Activated CD4-positive, alpha-beta T cell treated with anti-CD3 and anti-CD28 coated beads for 36 hours (primary cell): Measurements from ENCODE around the gene RNASE13. TPM values are rescaled to one million over a fixed set of nuclear protein-coding genes. Genes with fewer than 3 reads are reported as not detected.
"Not testable (repeated sequence)": the region's sequence is repeated elsewhere in the genome, so short reads cannot be mapped to it uniquely, and the experiment has no call there.

Source experiments
- ATAC-seq: fragments of 200-7000 bp; cut with Tn5 transposase; one replicate; pipeline ENCODE4 v1.10.0; 2021; ENCODE audit warnings: mild to moderate bottlenecking, moderate library complexity
- CTCF ChIA-PET: fragments of 350-600 bp; sonication (Branson Sonifier 250); formaldehyde crosslinking; loops from one replicate; lab custom pipeline; 2021; ENCODE audit warnings: antibody characterized with exemption; lab: Charles Lee
- POLR2A ChIA-PET: fragments of 350-600 bp; sonication (Branson Sonifier 250); formaldehyde crosslinking; loops from one replicate; lab custom pipeline; 2021; ENCODE audit warnings: antibody characterized with exemption, inconsistent platforms; lab: Charles Lee
- DNase-seq: peaks from one replicate; pipeline ENCODE4 v3.0.0-alpha.2; 2020
- H3K27ac Mint-ChIP-seq: one replicate; pipeline ENCODE4 v1.8.0; 2021; ENCODE audit warnings: mixed read lengths
- H3K27me3 Mint-ChIP-seq: one replicate; pipeline ENCODE4 v1.8.0; 2021; ENCODE audit warnings: mixed read lengths
- H3K36me3 Mint-ChIP-seq: one replicate; pipeline ENCODE4 v1.8.0; 2021; ENCODE audit warnings: low read depth, mixed read lengths
- H3K4me1 Mint-ChIP-seq: one replicate; pipeline ENCODE4 v1.8.0; 2021; ENCODE audit warnings: mixed read lengths
- H3K4me3 Mint-ChIP-seq: one replicate; pipeline ENCODE4 v1.8.0; 2021; ENCODE audit warnings: mild to moderate bottlenecking, moderate library complexity, mixed read lengths
- H3K9me3 Mint-ChIP-seq: one replicate; pipeline ENCODE4 v1.8.0; 2021; ENCODE audit warnings: low read depth, mixed read lengths
- intact Hi-C, 2 experiments: fragments of 100-400 bp; cut with DNase I in 1 of 2; cut with micrococcal nuclease in 1 of 2; formaldehyde crosslinking; loops; one replicate each; pipeline versions ENCODE4 v1.14.2 to v1.15.1; 2022 to 2024; cut with DNase I, micrococcal nuclease
- total RNA-seq, 2 experiments: library from RNA; stranded (reverse); gene quantifications; one replicate each; pipeline ENCODE4 v1.2.3, GENCODE V29; 2021

RNASE13 gene
- total RNA-seq, 2 experiments from 2014 or later = not detected

- no peaks in the 10 kb centered on the region for H3K36me3 Mint-ChIP-seq
- H3K4me1 Mint-ChIP-seq = peaks cover 6% of the 10 kb centered on the region
- H3K27ac Mint-ChIP-seq = no peak overlapping the region
- ATAC-seq (no peak), DNase-seq (no peak)
- ChIA-PET POLR2A (no interaction called here), CTCF (interaction anchor here (0.7 to 13.8 kb wide), 6 partner anchors 13 to 287 kb away, joined by 3 to 183 read pairs (median 8); no protein-coding TSS in a partner anchor)
- intact Hi-C loops = loop anchor here in 1 of 2 experiments (10.0 kb wide), 1 partner anchor 536 kb away; no protein-coding TSS in a partner anchor
- H3K27me3 Mint-ChIP-seq = peaks cover 2% of the 10 kb centered on the region
- H3K4me3 Mint-ChIP-seq = no peak overlapping the region
- no peaks in the 10 kb centered on the region for H3K9me3 Mint-ChIP-seq
Measured at GRCh38 chr14:21018781-21019180, 15.8 kb downstream of the RNASE13 start.

DNA sequence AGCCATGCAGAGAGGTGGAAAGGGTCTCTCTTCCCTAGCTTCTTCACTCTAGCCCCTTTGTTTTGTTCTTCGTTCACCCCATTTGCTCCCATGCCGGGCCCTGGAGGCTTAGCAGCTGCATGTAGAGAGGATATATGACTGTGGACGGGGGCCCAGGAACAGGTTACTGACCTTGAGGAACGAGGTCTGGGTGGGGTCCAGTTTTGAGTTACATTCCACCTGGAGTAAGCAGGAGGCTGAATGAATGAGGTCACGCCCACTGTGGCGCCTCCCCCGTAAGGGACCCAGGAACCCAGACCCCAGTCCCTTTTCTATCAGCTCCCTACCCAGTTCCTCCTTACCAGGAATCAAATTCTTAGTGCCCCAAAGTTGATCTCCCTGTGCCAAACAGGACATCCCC lies 16.3 kb downstream of the RNASE13 start:
- intact Hi-C loops = loop anchor here in 1 of 2 experiments (10.0 kb wide), 1 partner anchor 537 kb away; no protein-coding TSS in a partner anchor
- H3K27me3 Mint-ChIP-seq = peaks cover 2% of the 10 kb centered on the region
- no peak overlapping the region for H3K27ac Mint-ChIP-seq
- no peaks in the 10 kb centered on the region for H3K36me3 Mint-ChIP-seq
- H3K4me3 Mint-ChIP-seq = no peak overlapping the region
- ATAC-seq (no peak), DNase-seq (no peak)
- H3K4me1 Mint-ChIP-seq = peaks cover 3% of the 10 kb centered on the region
- no peaks in the 10 kb centered on the region for H3K9me3 Mint-ChIP-seq
- ChIA-PET POLR2A (no interaction called here), CTCF (interaction anchor here (0.7 to 13.8 kb wide), 5 partner anchors 13 to 86 kb away, joined by 3 to 183 read pairs (median 12); no protein-coding TSS in a partner anchor)

DNA sequence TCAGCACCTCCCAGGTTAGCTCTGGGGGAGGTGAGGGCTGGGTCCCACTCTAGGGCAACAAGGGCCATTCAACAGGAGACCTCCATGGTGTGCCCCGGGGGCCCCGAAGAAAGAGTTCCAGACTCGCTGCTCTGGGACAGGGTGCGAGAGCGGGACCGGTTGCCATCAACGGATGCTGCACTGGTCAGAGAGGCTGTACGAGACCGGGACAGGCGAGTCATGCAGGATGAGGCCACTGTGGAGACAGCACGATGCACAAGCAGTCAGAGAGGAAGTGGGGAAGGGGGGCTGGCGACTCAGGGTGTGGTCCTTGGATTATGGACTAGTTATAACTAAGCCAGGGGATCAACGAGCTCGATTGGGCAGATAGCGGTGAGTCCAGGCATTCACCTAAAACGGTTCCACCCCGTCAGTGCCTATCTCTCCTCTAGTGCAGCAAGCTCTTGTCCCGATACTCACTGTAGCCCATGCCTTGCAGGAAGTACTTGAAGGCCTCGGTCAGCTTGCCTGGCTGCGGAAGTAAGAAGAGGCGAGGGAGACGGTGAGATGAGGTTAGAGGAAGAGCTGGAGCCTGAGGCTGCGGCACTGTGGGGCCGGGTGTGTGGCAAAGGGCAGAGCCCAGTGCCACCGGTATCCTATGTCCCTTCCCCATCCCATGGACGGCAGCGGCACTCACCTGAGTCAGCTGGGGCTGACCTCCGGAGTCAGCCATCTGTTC lies 16.9 kb downstream of the RNASE13 start:
- no peaks in the 10 kb centered on the region for H3K9me3 Mint-ChIP-seq
- no peaks in the 10 kb centered on the region for H3K4me1 Mint-ChIP-seq
- intact Hi-C loops = loop anchor here in 1 of 2 experiments (10.0 kb wide), 1 partner anchor 537 kb away; no protein-coding TSS in a partner anchor
- no peaks in the 10 kb centered on the region for H3K36me3 Mint-ChIP-seq
- H3K27ac Mint-ChIP-seq = no peak overlapping the region
- ChIA-PET CTCF (interaction anchor here (0.8 to 13.8 kb wide), 8 partner anchors 18 to 92 kb away, joined by 3 to 183 read pairs (median 8); no protein-coding TSS in a partner anchor), POLR2A (no interaction called here)
- ATAC-seq (no peak), DNase-seq (no peak)
- no peak overlapping the region for H3K4me3 Mint-ChIP-seq
- peaks cover 4% of the 10 kb centered on the region for H3K27me3 Mint-ChIP-seq

- no peaks in the 10 kb centered on the region for H3K36me3 Mint-ChIP-seq
- H3K4me3 Mint-ChIP-seq = no peak overlapping the region
- ATAC-seq = no peak
- H3K9me3 Mint-ChIP-seq = no peaks in the 10 kb centered on the region
- H3K27ac Mint-ChIP-seq = no peak overlapping the region
- DNase-seq = no peak
- no peaks in the 10 kb centered on the region for H3K4me1 Mint-ChIP-seq
- POLR2A ChIA-PET = interaction anchor here (0.6 to 2.6 kb wide), 2 partner anchors 29 to 88 kb away, joined by 4 to 14 read pairs; no protein-coding TSS in a partner anchor
- peaks cover 12% of the 10 kb centered on the region for H3K27me3 Mint-ChIP-seq
- CTCF ChIA-PET = interaction anchor here (0.6 to 13.8 kb wide), 19 partner anchors 11 to 93 kb away, joined by 3 to 183 read pairs (median 17); partner anchors contain the start of genes SLC39A2 and TPPP2
- intact Hi-C loops = loop anchor here in 1 of 2 experiments (10.0 kb wide), 1 partner anchor 538 kb away; no protein-coding TSS in a partner anchor
Measured at GRCh38 chr14:21016413-21017190, 18.0 kb downstream of the RNASE13 start.

DNA sequence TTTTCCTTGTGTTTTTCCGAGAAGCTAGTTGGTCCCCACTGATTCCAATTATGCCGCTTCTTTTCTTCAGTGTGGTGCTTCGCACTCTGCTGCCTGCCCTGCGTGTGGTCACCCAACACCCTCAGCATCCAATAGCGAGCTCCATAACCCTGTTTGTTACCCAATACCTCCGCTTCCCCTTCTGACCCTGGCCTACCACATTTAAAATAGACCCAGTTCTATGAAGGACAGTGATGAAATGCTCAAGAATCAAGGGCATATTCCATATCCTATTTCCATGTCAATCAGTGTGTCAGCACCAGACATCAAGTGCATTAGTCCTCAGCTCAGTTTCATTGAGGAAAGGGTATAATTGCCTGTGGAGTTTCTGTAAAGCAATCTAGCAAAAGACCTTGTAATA lies 19.3 kb downstream of the RNASE13 start:
- POLR2A ChIA-PET = interaction anchor here (0.7 to 2.6 kb wide), 2 partner anchors 89 to 229 kb away, joined by 3 to 14 read pairs; no protein-coding TSS in a partner anchor
- H3K27ac Mint-ChIP-seq = no peak overlapping the region
- no peaks in the 10 kb centered on the region for H3K4me1 Mint-ChIP-seq
- CTCF ChIA-PET = interaction anchor here (0.6 to 13.8 kb wide), 46 partner anchors 9 to 1941 kb away, joined by 3 to 183 read pairs (median 6); partner anchors contain the start of genes ARHGEF40, HAUS4, METTL17 and NDRG2
- intact Hi-C loops = loop anchor here (1.0 to 10.0 kb wide), 2 partner anchors 21 to 539 kb away; no protein-coding TSS in a partner anchor
- peaks cover 15% of the 10 kb centered on the region for H3K27me3 Mint-ChIP-seq
- H3K36me3 Mint-ChIP-seq = no peaks in the 10 kb centered on the region
- ATAC-seq = no peak
- H3K9me3 Mint-ChIP-seq = no peaks in the 10 kb centered on the region
- DNase-seq = no peak
- H3K4me3 Mint-ChIP-seq = no peak overlapping the region

GRCh38 chr14:21014761-21015190 lies 19.8 kb downstream of the RNASE13 start:
- H3K4me1 Mint-ChIP-seq = no peaks in the 10 kb centered on the region
- POLR2A ChIA-PET = interaction anchor here (0.6 to 2.6 kb wide), 4 partner anchors 25 to 1789 kb away, joined by 3 to 14 read pairs (median 5); no protein-coding TSS in a partner anchor
- H3K9me3 Mint-ChIP-seq = no peaks in the 10 kb centered on the region
- H3K4me3 Mint-ChIP-seq = no peak overlapping the region
- no peak overlapping the region for H3K27ac Mint-ChIP-seq
- peaks cover 15% of the 10 kb centered on the region for H3K27me3 Mint-ChIP-seq
- peak; percentile 87 for ATAC-seq
- DNase-seq = peak; percentile 87
- no peaks in the 10 kb centered on the region for H3K36me3 Mint-ChIP-seq
- intact Hi-C loops = loop anchor here (1.0 to 10.0 kb wide), 5 partner anchors 22 to 540 kb away; no protein-coding TSS in a partner anchor
- CTCF ChIA-PET = interaction anchor here (0.6 to 13.8 kb wide), 50 partner anchors 9 to 467 kb away, joined by 3 to 183 read pairs (median 6); partner anchors contain the start of genes ARHGEF40, METTL17, NDRG2 and RNASE13

DNA sequence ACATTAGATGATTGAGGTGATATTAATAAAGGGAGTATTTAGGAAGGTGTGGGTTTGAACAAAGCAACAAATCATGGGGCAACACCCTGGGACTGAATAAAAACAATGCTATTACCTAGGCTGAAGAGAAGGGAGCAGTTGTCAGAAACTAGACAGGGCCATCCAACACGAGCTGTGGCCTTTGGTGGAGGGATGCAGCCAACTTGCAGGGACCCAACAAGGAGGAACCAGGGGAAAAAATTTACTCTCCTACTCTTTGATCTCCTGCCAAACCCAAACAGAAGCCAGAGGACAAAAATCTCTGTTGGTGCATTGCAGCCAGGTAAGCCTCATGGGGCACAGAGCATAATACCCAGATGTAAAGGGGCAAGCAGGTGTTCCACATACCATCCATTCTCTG lies 23.5 kb downstream of the RNASE13 start:
- Mint-ChIP-seq H3K27ac (no peak overlapping the region), H3K27me3 (peaks cover 15% of the 10 kb centered on the region), H3K36me3 (no peaks in the 10 kb centered on the region), H3K9me3 (no peaks in the 10 kb centered on the region), H3K4me3 (no peak overlapping the region), H3K4me1 (no peaks in the 10 kb centered on the region)
- intact Hi-C loops = loop anchor here in 1 of 2 experiments (10.0 kb wide), 1 partner anchor 544 kb away; no protein-coding TSS in a partner anchor
- POLR2A ChIA-PET = no interaction called here
- CTCF ChIA-PET = interaction anchor here (0.6 to 13.8 kb wide), 12 partner anchors 10 to 149 kb away, joined by 3 to 183 read pairs (median 4); partner anchors contain the start of genes RNASE7 and SLC39A2
- no peak for DNase-seq
- ATAC-seq = no peak

- H3K27ac Mint-ChIP-seq, H3K4me1 Mint-ChIP-seq, DNase-seq, H3K4me3 Mint-ChIP-seq, ATAC-seq, POLR2A ChIA-PET, H3K36me3 Mint-ChIP-seq, H3K9me3 Mint-ChIP-seq: not testable (repeated sequence)
- peaks cover 15% of the 10 kb centered on the region for H3K27me3 Mint-ChIP-seq
- intact Hi-C loops = loop anchor here in 1 of 2 experiments (10.0 kb wide), 1 partner anchor 545 kb away; no protein-coding TSS in a partner anchor
- CTCF ChIA-PET = interaction anchor here (1.5 to 7.3 kb wide), 2 partner anchors 11 to 82 kb away, joined by 5 to 68 read pairs; partner anchors contain the start of gene SLC39A2
Measured at GRCh38 chr14:21009721-21010120, 24.9 kb downstream of the RNASE13 start.

DNA sequence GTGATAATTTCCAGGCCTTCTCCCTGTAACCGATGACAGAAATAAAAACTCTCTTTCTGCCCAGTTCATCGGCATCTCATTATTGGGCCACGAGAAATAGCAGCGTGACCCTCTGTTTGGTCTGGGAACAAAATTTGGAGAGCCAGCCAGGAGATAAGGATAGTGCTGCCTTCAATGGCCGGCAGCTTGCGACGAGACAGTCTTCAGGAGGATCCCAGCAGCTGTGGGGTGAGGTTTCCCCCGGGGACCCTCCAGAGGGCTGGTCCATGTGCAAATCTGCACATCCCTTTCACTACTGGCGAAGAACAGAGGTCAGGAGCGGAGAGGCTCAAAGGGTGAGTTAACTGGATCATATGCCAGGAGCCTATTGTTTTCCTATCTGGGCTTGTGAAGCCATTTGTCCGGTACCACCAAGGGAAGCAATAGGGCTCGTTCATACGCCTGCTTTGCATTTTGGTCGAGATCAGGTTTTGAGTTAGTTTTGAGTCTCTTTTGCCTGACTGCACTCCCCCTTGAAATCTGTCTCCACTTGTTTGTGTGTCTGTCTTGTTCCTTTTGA lies 30.7 kb downstream of the RNASE13 start:
- Mint-ChIP-seq H3K36me3 (no peaks in the 10 kb centered on the region), H3K27ac (no peak overlapping the region), H3K4me1 (no peaks in the 10 kb centered on the region), H3K27me3 (no peaks in the 10 kb centered on the region), H3K4me3 (no peak overlapping the region), H3K9me3 (no peaks in the 10 kb centered on the region)
- no peak for DNase-seq
- intact Hi-C loops = no loop called here
- ChIA-PET POLR2A (interaction anchor here (0.5 kb wide), 1 partner anchor 85 kb away, joined by 3 read pairs; no protein-coding TSS in a partner anchor), CTCF (interaction anchor here (0.6 to 3.7 kb wide), 6 partner anchors 11 to 181 kb away, joined by 3 to 49 read pairs (median 4); no protein-coding TSS in a partner anchor)
- ATAC-seq = no peak

DNA sequence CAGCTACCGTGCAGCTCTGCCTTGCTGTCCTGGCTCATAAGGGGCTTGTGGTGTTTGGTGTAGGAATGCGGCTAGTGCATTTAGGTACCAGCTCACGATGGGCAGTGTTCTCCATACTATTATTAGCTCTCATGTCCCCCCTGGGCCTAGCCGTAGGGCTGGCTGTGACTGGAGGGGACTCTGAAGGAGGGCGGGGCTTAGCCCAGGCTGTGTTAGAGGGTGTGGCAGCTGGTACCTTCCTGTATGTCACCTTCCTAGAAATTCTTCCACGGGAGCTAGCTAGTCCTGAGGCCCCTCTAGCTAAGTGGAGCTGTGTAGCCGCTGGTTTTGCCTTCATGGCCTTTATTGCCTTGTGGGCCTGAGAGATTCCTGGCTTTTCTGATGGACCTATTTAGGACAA lies 33.4 kb downstream of the RNASE13 start:
- Mint-ChIP-seq H3K36me3 (peaks cover 12% of the 10 kb centered on the region), H3K27me3 (no peaks in the 10 kb centered on the region), H3K4me3 (no peak overlapping the region), H3K4me1 (peaks cover 11% of the 10 kb centered on the region), H3K27ac (no peak overlapping the region), H3K9me3 (no peaks in the 10 kb centered on the region)
- ATAC-seq (no peak), DNase-seq (no peak)
- intact Hi-C loops = no loop called here
- ChIA-PET POLR2A (no interaction called here), CTCF (interaction anchor here (0.6 to 7.1 kb wide), 5 partner anchors 9 to 1712 kb away, joined by 3 to 68 read pairs (median 3); no protein-coding TSS in a partner anchor)
